Measurements from ENCODE around the gene HLX.

Gene HLX

GRCh38 chr1:220843481-220844011 is 35.7 kb upstream of the HLX start:
- Histone ChIP-seq H3K4me3 (ENCODE audit: low read depth, low read length) (no peak overlapping the region), H3K36me3 (replicated peaks) (no peaks in the 10 kb centered on the region), H3K27ac (no peak overlapping the region), H3K27me3 (replicated peaks) (no peaks in the 10 kb centered on the region)
- TF ChIP-seq, protein P1, sequence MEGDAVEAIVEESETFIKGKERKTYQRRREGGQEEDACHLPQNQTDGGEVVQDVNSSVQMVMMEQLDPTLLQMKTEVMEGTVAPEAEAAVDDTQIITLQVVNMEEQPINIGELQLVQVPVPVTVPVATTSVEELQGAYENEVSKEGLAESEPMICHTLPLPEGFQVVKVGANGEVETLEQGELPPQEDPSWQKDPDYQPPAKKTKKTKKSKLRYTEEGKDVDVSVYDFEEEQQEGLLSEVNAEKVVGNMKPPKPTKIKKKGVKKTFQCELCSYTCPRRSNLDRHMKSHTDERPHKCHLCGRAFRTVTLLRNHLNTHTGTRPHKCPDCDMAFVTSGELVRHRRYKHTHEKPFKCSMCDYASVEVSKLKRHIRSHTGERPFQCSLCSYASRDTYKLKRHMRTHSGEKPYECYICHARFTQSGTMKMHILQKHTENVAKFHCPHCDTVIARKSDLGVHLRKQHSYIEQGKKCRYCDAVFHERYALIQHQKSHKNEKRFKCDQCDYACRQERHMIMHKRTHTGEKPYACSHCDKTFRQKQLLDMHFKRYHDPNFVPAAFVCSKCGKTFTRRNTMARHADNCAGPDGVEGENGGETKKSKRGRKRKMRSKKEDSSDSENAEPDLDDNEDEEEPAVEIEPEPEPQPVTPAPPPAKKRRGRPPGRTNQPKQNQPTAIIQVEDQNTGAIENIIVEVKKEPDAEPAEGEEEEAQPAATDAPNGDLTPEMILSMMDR (IDR thresholded peaks at IDR 0.05; ENCODE audit: low read depth, low read length, missing control alignments) = no peak
- DNase-seq = peak; percentile 3
- in situ Hi-C loops (cut with HindIII; ENCODE audit: low pct_ligation_motif_present, low sequenced_read_pairs) = no loop called here

GRCh38 chr1:220852408-220852807 is 26.8 kb upstream of the HLX start:
- Histone ChIP-seq H3K36me3 (replicated peaks) (no peaks in the 10 kb centered on the region), H3K4me3 (ENCODE audit: low read depth, low read length) (no peak overlapping the region), H3K27ac (no peak overlapping the region), H3K27me3 (replicated peaks) (no peaks in the 10 kb centered on the region)
- no peak for DNase-seq
- in situ Hi-C loops (cut with HindIII; ENCODE audit: low pct_ligation_motif_present, low sequenced_read_pairs) = no loop called here
- TF ChIP-seq, protein P1 (IDR thresholded peaks at IDR 0.05; ENCODE audit: low read depth, low read length, missing control alignments) = no peak

GRCh38 chr1:220872296-220872695 is 6.9 kb upstream of the HLX start:
- no peaks in the 10 kb centered on the region for H3K36me3 ChIP-seq (replicated peaks)
- DNase-seq = no peak
- TF ChIP-seq, protein P1 (IDR thresholded peaks at IDR 0.05; ENCODE audit: low read depth, low read length, missing control alignments) = no peak
- H3K27ac ChIP-seq = no peak overlapping the region
- no peak overlapping the region for H3K4me3 ChIP-seq (ENCODE audit: low read depth, low read length)
- peaks cover under 1% of the 10 kb centered on the region for H3K27me3 ChIP-seq (replicated peaks)
- in situ Hi-C loops (cut with HindIII; ENCODE audit: low pct_ligation_motif_present, low sequenced_read_pairs) = no loop called here

DNA sequence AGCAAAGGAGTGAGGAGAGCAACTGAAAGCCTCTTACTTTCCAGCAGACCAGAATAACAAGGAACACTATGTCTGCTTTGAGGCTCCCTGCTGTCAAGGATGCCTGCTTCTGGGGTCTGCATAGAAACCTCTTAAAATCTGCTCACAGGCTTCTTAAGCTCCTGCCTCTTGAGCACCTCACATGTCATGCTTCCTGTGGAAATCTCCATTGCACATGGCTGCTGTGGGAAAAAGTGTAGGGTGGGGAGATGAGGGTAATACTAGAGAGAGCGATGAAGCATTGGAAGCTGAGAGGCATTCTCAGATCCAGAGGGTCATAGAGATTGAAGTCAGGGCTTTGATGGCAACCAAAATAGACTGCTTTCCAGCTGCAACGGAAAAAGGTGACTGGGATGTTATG is 6.2 kb upstream of the HLX start:
- Histone ChIP-seq H3K27ac (no peak overlapping the region), H3K4me3 (ENCODE audit: low read depth, low read length) (no peak overlapping the region), H3K36me3 (replicated peaks) (no peaks in the 10 kb centered on the region), H3K27me3 (replicated peaks) (peaks cover 3% of the 10 kb centered on the region)
- DNase-seq = no peak
- in situ Hi-C loops (cut with HindIII; ENCODE audit: low pct_ligation_motif_present, low sequenced_read_pairs) = no loop called here
- TF ChIP-seq, protein P1 (IDR thresholded peaks at IDR 0.05; ENCODE audit: low read depth, low read length, missing control alignments) = no peak

DNA sequence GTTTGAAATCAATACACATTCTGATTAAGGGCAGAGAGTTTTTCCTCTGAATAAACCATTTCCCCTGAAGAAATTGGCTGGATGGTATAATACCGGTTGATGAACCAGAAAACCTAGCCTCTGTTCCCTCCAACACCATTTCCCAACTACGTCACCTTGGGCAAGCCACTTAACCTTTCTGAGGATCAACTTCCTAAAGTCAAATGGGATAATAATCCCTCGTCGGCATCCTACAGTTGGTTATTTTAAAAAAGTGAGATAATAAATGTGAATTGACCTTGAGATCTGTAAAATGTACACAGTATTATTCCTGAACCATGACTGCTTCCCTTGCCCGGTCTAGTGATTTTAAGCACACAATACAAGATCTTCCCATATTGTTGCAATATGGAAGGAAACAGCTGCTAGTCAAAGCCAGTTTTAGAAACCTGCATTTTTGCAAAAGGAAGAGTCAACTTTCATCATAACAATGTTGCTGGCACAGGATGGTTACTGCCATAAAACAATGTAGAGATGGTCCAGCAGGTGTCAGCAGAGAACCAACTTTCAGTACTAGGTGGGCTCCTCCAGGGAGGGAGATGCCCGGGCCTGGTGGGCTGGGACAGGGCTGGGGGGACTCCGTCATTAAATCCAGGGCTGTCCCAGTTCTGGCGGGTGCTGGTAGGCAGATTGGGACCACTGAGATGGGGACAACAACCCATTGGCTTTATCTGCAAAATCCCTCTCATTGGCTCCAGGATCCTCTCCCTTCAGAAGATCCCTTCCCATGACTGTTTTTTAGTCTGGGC is 5.2 kb upstream of the HLX start:
- Histone ChIP-seq H3K27me3 (replicated peaks) (peaks cover 3% of the 10 kb centered on the region), H3K36me3 (replicated peaks) (no peaks in the 10 kb centered on the region), H3K4me3 (ENCODE audit: low read depth, low read length) (no peak overlapping the region), H3K27ac (no peak overlapping the region)
- in situ Hi-C loops (cut with HindIII; ENCODE audit: low pct_ligation_motif_present, low sequenced_read_pairs) = no loop called here
- TF ChIP-seq, protein P1 (IDR thresholded peaks at IDR 0.05; ENCODE audit: low read depth, low read length, missing control alignments) = peak; percentile 77
- peak; percentile 23 for DNase-seq

Measured in brain microvascular endothelial cell (primary cell).